Activated CD8-positive, alpha-beta memory T cell treated with anti-CD3 and anti-CD28 coated beads for 4 hours (primary cell): Measurements from ENCODE around the gene PRRG4.
A peak's percentile ranks its signal among the peaks of the same experiment; 100 is the strongest.
"Not testable (repeated sequence)": the region's sequence is repeated elsewhere in the genome, so short reads cannot be mapped to it uniquely, and the experiment has no call there.

Source experiments
- DNase-seq, 2 donors: peaks; one replicate each; pipeline ENCODE4 v3.0.0-alpha.2; 2020; ENCODE audit warnings: low read depth in 2 of 2

Gene PRRG4

DNA sequence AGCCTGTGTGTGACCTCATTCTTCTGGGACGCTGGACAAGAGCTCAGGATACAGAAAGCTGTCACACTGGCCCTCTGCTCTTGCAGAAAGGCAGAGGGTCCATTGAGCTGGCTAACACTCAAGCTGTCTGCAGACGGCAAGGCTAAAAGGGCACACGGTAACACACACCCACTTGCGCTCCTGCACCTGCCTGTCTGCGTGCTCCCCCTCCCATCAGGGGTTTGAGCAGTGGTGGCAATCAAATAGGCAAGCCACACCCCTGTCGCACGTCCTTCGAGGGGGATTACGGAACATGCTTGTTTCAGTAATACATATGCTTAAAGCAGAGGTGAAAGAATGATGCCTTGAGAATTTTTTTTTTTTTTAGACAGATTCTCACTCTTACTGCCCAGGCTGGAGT lies 55.8 kb downstream of the PRRG4 start:
- no peak for DNase-seq

DNA sequence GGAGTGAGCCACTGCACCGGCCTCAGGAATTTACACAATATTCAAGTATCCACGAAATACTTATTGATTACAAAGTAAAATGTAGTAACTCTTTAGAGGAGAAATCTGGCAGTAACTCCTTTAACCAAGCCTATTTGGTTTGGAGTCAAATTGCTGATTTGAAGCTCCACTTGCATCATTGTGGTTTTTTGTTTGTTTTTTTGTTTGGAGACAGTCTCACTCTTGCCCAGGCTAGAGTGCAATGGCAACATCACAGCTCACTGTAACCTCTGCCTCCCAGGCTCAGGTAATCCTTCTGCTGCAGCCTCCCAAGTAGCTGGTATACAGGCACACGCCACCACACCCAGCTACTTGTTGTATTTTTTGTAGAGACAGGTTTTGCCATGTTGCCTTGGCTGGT lies 56.5 kb downstream of the PRRG4 start:
- no peak for DNase-seq

DNA sequence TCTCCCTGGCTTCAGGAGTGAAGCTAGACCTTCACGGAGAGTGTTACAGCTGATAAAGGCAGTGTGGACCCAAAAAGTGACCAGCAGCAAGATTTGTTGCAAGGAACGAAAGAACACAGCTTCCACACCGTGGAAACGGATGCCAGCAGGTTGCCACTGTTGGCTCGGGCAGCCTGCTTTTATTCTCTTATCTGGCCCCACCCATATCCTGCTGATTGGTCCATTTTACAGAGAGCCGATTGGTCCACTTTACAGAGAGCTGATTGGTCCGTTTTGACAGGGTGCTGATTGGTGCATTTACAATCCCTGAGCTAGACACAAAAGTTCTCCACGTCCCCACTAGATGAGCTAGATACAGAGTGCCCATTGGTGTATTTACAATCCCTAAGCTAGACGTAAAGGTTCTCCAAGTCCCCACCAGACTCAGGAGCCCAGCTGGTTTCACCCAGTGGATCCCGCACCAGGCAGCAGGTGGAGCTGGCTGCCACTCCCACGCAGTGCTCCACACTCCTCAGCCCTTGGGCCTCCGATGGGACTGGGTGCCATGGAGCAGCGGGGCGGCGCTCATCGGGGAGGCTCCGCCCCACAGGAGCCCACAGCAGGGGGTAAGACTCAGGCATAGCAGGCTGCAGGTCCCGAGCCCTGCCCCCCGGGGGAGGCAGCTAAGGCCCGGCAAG lies 58.1 kb downstream of the PRRG4 start:
- not testable (repeated sequence) for DNase-seq

DNA sequence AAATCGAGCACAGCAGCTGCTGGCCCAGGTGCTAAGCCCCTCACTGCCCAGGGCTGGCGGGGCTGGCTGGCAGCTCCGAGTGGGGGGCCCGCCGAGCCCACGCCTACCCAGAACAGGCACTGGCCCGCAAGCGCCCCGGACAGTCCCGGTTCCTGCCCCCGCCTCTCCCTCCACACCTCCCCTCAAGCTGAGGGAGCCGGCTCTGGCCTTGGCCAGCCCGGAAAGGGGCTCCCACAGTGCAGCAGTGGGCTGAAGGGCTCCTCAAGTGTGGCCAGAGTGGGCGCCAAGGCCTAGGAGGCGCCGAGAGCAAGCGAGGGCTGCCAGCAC lies 58.6 kb downstream of the PRRG4 start:
- DNase-seq: not testable (repeated sequence)

DNA sequence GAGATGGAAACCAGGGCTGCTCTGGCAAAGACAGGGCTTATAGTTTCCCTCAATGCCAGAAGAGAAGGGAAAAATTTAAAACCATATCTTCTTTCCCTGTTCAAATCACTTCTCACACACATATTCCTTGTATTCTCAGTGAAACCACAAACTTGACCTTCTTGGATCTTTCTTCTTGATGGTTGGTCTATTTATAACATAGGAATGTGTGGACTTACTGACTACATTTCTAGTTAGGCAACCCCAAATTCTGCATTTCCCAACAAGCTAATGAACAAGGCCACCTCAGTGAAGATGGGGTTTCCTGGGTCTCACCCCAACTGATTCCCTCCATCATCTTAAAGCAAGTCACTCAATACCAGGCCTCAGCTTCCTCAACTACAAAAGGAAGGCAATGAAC lies 59.1 kb downstream of the PRRG4 start:
- DNase-seq: no peak

DNA sequence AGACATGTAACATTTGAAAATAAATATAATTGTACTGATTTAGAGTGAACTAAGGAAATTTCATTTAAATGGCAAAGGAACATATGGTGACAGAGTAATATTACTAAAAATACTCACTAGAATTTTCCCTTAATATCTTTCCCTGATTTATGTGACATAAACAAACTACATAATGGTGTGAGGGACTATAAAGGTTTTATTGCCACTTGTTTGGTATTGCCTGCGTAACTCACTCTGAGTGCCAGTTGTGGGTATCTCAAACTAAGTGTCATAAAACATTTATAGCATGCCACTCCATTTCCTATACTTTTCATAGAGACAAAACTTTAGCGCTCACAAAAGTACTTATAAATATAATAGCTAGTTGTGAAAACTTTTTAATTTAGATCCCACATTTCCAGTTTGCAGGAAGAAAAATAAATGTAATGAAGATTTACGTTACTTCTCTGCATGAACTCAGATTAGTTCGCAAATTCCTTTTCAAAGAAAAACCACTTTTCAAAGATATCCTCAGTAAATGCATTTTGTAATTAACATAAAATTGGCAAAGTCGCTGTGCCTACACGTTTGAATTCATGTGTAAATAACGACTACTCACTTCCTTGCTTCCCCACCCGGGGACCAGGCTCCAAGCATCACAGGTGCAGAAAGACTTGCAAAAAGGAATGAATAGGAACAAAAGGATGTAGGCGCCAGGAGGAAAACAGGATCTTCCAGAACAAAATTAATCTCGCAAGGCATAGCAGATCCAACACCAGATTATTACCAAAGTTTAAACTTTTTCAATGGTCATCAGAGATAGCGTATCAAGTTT lies 61.3 kb downstream of the PRRG4 start:
- DNase-seq: no peak

DNA sequence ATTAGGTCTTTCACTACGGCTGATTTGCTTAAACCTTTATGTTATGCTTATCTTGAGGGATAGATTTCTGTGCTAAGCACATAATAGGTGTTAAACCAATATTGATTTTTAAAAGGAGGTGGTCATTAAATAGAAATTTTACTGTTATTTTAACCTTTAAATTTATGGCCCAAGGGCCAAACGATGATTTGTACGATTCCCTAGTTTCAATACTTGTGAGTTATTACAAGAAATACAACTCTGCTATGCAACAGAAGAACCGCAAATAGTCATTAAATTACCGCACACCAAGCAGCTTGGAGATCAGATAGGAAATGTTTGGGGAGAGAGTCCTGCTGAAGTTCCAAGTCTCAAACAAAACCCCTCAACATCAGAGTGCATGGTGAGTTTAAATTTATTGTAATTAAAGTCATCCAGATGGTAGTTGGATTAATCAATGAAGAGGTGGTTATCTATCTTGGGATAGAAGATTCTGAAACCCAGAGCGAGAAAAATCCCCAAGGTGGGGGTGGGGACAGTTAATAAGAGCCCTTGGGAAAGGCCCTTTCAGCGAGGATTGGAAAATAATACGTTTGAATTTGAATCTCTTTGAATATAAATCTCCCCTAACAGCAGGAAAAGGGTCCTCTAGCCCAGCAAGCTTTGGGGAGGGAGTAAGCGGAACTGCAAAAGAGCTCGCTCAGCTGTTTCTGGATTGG lies 62.1 kb downstream of the PRRG4 start:
- DNase-seq: peak in 1 of 2 donors; percentile 9

DNA sequence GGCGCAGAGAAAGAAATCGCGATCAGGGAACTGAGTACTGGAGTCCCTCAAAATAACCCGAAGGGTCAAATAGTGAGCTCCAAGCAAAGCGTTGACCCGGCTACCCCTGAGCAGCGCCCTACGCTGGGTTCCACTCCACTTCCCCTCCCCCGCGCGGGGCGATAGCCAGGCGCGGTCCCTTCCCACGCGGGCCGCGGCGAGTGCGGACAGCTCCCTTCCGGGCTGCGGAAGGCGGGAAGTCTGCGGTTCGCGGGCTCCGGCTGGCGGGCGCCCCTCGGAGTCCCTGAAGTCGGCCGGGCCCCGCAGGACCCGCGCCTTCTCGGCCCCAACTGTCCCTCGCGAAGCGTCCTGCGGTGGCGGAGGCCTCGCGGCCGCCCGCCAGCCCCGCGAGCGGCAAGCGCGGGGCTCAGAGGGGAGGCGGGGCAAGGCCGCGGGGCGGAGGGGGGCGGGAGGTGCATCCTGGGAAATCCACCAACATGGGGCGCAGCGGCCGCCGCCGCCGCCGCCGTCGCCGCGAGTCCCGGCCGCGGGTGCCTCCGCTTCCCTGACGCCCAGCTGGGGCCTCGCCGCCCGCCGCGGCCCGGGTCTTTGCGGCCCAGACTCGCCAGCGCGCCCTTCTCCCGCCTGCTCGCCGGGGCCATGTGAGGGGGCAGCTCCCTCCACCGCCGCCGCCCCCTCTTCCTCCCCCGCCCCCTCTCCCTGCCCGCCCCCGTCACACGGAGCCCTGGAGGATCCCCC lies 62.8 kb downstream of the PRRG4 start, which contains the start of gene QSER1:
Gene QSER1 (plus strand): TSS at position 457 of the 738 bp plus-strand sequence. CDS start 315 bp downstream, outside the sequence.
- peak; percentile 28 to 56 for DNase-seq

DNA sequence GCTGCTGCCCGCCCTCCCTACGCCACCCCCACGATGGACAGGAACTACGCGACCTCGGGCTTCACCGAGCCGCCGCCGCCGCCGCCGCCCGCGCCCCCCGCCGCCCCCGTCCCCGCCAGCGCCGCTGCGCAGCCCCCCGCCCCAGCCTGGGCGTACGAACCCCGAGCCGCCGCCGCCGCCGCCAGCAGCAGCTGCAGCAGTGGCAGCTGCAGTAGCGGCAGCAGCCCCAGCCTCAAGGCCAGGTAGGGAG lies 63.3 kb downstream of the PRRG4 start:
- DNase-seq: peak; percentile 5 to 19

DNA sequence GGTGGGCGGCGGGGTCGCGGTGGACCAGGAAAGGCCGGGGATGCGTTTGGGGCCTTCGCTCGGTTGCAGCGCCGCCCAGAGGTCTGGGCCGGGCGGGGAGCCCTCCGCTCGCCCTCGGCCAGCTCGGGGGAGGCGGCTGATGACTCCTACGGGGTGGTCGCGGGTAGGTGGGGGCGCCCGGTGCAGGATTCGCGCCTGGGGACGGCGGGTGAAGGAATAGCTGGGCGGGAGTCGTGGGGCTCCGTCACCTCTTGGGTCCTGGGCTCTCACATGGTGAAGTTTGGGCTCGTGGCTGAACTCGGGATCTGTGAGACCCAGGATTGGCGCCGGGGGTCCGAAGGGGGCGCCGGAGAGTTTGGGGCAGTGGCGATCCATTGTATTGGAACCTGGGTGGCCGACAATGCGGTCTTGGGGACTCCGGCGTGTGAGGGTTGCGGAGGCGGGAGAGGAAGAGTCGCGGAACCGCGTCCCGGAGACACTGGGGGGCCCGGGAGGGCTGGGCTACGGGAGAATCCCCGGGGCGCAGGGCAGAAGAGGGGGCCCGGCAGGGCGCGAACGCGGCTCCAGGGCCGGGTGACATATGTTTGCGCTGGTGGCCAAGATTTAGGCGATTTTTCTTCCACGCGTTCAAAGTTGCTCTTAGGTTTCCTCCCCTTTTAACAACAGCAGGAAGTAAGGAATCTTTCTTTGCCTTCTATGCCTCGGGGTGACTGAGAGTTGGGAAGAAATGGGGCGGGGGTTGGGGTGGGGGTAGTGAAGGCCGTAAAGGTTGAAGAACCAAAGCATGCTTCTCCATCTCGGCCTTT lies 63.8 kb downstream of the PRRG4 start:
- DNase-seq: no peak

DNA sequence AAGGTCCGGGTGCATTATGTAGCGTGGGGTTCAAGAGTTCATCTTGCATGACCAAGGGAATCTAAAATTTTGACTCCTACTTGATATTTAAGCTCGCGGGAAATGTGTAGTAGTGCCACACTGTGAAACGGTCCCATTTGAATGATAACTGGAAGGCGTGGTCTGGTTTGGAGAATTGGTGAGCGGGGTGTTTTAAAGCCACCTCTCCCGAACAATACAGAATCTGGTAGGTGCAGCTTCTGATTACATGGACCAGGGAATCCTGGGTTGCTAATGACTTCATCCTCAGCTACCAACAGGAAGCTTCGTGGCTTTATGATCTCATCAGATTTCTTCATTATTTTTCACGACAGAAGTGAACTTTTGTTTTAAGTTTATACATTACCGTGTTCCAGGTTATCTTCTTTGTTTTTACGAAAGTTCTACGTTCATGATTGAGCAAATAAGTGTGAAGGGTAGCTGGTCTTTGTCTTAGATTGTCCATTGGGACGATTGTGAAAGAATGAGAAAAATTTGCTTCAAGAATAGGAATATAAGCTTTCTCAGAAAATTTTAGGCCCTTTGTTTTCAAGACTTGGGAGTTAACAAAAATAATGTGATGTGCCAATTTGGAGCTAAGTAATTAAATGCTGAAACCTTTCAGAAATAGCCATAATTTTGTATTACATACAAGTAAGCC lies 64.6 kb downstream of the PRRG4 start:
- DNase-seq: no peak

DNA sequence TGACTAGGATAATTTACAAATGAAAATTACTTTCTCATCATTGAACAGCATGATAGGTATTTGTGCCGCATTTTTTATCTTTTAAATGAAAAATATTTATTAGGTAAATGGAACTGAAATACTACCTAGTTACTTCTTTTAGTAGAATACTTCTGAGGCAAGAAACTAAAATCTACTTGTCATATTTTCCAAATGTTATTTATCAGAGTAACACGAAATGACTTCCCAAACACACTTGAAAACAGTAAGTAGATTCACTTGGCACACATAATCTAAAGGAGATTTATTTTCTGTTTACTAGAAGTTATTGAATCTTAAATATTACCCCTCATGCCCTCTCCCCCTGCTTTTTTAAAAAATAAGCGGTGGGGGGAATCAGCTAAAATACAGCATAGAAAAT lies 65.2 kb downstream of the PRRG4 start:
- no peak for DNase-seq

DNA sequence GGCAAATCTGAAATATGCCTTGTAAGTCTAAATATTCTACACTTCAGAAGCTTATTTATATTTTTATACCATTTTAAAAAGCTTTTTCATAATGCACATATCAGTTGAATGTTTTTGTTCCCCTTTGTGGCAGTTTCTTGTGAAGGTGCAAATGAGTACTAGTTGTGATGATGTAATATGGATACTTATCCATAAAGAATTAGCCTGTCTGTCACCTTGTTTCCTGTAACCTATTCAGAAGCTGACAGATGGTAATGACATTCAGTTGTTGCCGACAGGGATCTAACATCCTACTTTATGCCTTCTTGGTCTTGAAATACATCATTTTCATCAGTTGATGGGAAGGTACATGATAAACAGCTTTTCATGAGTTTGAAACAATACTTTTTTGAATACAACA lies 65.7 kb downstream of the PRRG4 start:
- no peak for DNase-seq

DNA sequence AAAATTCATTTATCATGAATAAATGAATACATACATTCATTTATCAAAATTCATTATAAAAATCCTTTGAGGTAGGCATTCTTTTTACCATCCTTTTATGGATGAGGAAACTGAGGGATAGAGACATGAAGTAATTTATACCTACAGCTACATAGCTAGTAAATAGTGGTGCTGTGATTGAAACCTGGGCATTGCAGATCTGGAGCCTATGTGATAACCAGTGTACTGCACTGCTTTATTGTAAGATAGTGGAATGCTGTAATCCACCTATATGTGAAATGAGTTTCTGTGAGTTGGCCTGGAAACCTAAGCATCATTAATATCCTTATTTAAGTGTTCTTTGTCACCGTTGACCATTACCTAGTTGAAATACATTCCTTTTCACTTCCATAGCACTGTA lies 67.4 kb downstream of the PRRG4 start:
- DNase-seq: no peak

DNA sequence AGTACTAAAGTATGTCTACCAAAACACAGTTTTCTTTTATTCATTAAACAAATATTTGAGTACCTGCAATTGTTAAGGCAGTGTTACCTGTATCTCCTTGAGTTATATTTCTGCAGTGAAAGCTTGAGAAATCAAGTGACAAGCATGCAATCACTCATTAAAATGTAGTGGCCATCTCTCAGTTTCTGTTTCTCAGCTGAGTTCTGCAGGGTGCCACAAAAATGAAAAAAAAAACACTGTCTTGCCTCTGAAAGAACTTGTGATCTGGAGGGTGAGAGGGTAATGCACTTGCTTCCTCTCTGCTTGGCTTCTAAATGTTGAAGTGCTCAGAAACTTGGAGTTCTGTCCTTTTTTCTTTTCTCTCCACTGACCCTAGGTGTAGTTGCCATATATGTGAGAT lies 69.7 kb downstream of the PRRG4 start:
- DNase-seq: no peak

DNA sequence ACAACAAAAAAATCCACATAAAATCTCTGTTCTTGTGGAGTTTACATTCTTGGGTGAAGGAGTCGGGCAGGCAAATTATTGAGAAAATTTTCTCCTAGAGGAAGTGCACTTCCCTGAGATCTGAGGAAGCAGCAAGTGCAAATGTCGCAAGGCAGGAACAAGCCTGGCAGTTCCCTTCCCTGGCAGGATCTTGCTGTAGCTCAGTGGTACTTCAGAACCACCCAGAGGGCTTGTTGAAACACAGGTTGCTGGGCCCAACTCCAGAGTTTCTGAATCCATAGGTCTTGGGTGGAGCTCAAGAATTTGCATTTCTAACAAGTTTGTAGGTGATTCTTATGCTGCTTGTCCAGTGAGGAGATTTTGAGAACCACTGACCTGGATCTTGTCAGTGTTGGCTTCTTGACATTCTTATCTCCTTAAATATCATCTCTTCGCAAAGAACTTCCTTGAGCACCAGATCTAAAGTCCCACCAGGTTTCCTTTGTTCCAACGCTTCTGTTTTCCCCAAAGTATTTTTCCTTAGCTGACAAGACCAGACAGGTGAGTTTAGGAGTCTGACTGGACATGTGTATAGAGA lies 72.5 kb downstream of the PRRG4 start:
- DNase-seq: no peak

DNA sequence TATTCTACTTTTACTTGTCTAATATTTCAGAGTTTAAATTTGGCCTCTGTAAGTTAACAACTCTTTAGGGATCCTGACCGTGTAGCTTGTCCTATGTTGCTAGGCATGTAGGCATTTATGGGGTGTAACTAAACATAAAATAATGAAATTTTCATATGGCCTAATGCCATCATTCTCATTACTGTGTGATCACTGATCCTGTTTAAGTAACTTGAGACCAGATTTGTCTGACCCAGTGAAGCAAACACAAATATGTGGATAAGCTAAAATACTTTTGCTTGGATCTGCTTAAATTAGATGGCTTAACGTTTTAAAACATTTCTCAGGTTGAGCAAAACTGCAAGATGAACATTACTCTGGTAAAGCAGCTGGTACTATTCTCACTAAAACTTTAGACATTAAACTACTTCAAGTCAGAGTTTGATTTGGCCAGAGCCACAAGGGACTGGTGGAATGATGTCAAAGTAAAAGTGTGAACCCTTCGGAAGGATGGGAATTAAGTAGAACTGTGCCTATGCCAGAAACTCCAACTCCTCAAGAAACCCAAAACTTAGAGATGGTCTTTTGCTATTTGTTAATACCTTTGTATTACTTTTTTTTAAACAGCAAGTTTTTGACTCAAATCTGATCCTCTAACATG lies 75.4 kb downstream of the PRRG4 start:
- DNase-seq: no peak
